Neural cell (in vitro differentiated cells): Measurements from ENCODE around the gene HSF4.

Source experiments
- CTCF ChIP-seq: fragments of 450-650 bp; IDR thresholded peaks from 2 replicates; pipeline ENCODE4 v1.5.1; 2014; ENCODE audit warnings: antibody characterized with exemption, mild to moderate bottlenecking, moderate library complexity; ENCODE audit not compliant: poor library complexity, severe bottlenecking
- EP300 ChIP-seq: fragments of 450-650 bp; conservative IDR thresholded peaks from 2 replicates; pipeline ENCODE4 v1.6.1; 2014; ENCODE audit warnings: antibody characterized with exemption, mild to moderate bottlenecking, moderate library complexity; ENCODE audit not compliant: poor library complexity, severe bottlenecking
- EZH2 ChIP-seq: fragments of 200-600, 300-800 bp; shearing (Covaris generic), sonication (generic); IDR thresholded peaks from 2 replicates; pipeline ENCODE4 v1.6.1; 2014; ENCODE audit warnings: antibody characterized with exemption, low read length, borderline replicate concordance, mild to moderate bottlenecking; ENCODE audit not compliant: insufficient read depth, poor library complexity, severe bottlenecking
- POLR2AphosphoS5 ChIP-seq: IDR thresholded peaks from 2 replicates; pipeline ENCODE4 v1.6.1; 2012
- RAD21 ChIP-seq: fragments of 450-650 bp; conservative IDR thresholded peaks from 2 replicates; pipeline ENCODE4 v1.6.1; 2014; ENCODE audit warnings: antibody characterized with exemption, mild to moderate bottlenecking, moderate library complexity
- REST ChIP-seq: IDR thresholded peaks from 2 replicates; pipeline ENCODE4 v1.6.1; 2012; ENCODE audit warnings: borderline replicate concordance
- SMC3 ChIP-seq: fragments of 450-650 bp; conservative IDR thresholded peaks from 2 replicates; pipeline ENCODE4 v1.6.1; 2014; ENCODE audit warnings: antibody characterized with exemption, mild to moderate bottlenecking, moderate library complexity; ENCODE audit not compliant: poor library complexity
- TAF1 ChIP-seq: IDR thresholded peaks from 2 replicates; pipeline ENCODE4 v1.6.1; 2012; ENCODE audit warnings: low read depth

GRCh38 chr16:67141391-67141790 is 23.2 kb upstream of the HSF4 start:
- TF ChIP-seq CTCF (no peak), POLR2AphosphoS5 (no peak), RAD21 (no peak), EZH2 (no peak), SMC3 (no peak), REST (no peak), EP300 (no peak), TAF1 (no peak)
